Endothelial cell (in vitro differentiated cells): Measurements from ENCODE around the gene PNPLA1. TPM values are rescaled to one million over a fixed set of nuclear protein-coding genes. Genes with fewer than 3 reads are reported as not detected.

Experiments
- DNase-seq: peaks from one replicate; pipeline ENCODE4 v3.0.0; 2021; ENCODE audit warnings: low spot score
- H3K27ac Mint-ChIP-seq: one replicate; pipeline ENCODE4 v1.8.0; 2021; ENCODE audit warnings: mixed read lengths, inconsistent platforms; ENCODE audit not compliant: unreplicated experiment
- H3K27me3 Mint-ChIP-seq: one replicate; pipeline ENCODE4 v1.8.0; 2021; ENCODE audit warnings: mild to moderate bottlenecking, moderate library complexity, mixed read lengths, inconsistent platforms; ENCODE audit not compliant: unreplicated experiment
- H3K36me3 Mint-ChIP-seq: one replicate; pipeline ENCODE4 v1.8.0; 2021; ENCODE audit warnings: mild to moderate bottlenecking, low read depth, mixed read lengths, inconsistent platforms; ENCODE audit not compliant: unreplicated experiment
- H3K4me1 Mint-ChIP-seq: one replicate; pipeline ENCODE4 v1.8.0; 2021; ENCODE audit warnings: mild to moderate bottlenecking, mixed read lengths, inconsistent platforms; ENCODE audit not compliant: unreplicated experiment
- H3K4me3 Mint-ChIP-seq: one replicate; pipeline ENCODE4 v1.8.0; 2021; ENCODE audit warnings: mild to moderate bottlenecking, mixed read lengths, inconsistent platforms; ENCODE audit not compliant: unreplicated experiment
- H3K9me3 Mint-ChIP-seq: one replicate; pipeline ENCODE4 v1.8.0; 2021; ENCODE audit warnings: mixed read lengths, inconsistent platforms; ENCODE audit not compliant: unreplicated experiment
- CTCF ChIP-seq: fragments of 200-600 bp; sonication (generic); IDR thresholded peaks from one replicate; pipeline ENCODE4 v1.5.0; 2021; ENCODE audit warnings: antibody characterized with exemption; ENCODE audit not compliant: unreplicated experiment
- total RNA-seq: library from RNA; stranded (reverse); fragmentation: NEBNext Ultra II Directional; extraction: Animal tissue kit (Norgen Biotek cat#: 25700); gene quantifications from one replicate; pipeline ENCODE4 v1.2.1, GENCODE V29; 2021; ENCODE audit not compliant: unreplicated experiment

PNPLA1 gene
- total RNA-seq, 1 donor from 2014 or later, result not detected

GRCh38 chr6:36350681-36351571, 81.1 kb downstream of the PNPLA1 start:
- no peak for DNase-seq
- no peak overlapping the region for H3K4me3 Mint-ChIP-seq
- H3K9me3 Mint-ChIP-seq, result no peaks in the 10 kb centered on the region
- peaks cover 27% of the 10 kb centered on the region for H3K4me1 Mint-ChIP-seq
- TF ChIP-seq CTCF, result no peak
- peak overlapping the region; percentile 77 for H3K27ac Mint-ChIP-seq
- peaks cover 4% of the 10 kb centered on the region for H3K36me3 Mint-ChIP-seq
- peaks cover 4% of the 10 kb centered on the region for H3K27me3 Mint-ChIP-seq

GRCh38 chr6:36352477-36353157, 82.8 kb downstream of the PNPLA1 start:
- Mint-ChIP-seq H3K27ac (no peak overlapping the region), H3K27me3 (peaks cover 4% of the 10 kb centered on the region), H3K36me3 (peaks cover 4% of the 10 kb centered on the region), H3K4me3 (no peak overlapping the region), H3K4me1 (peaks cover 24% of the 10 kb centered on the region), H3K9me3 (no peaks in the 10 kb centered on the region)
- no peak for DNase-seq
- TF ChIP-seq CTCF, result no peak

- Mint-ChIP-seq H3K4me1 (peaks cover 24% of the 10 kb centered on the region), H3K9me3 (no peaks in the 10 kb centered on the region), H3K27me3 (peaks cover 4% of the 10 kb centered on the region), H3K36me3 (peaks cover 4% of the 10 kb centered on the region), H3K4me3 (no peak overlapping the region), H3K27ac (no peak overlapping the region)
- no peak for TF ChIP-seq CTCF
- DNase-seq, result no peak
These were observed 83.6 kb downstream of the PNPLA1 start for GRCh38 chr6:36353411-36353915.

- Mint-ChIP-seq H3K9me3 (no peaks in the 10 kb centered on the region), H3K27ac (no peak overlapping the region), H3K27me3 (no peaks in the 10 kb centered on the region), H3K36me3 (peaks cover 4% of the 10 kb centered on the region), H3K4me1 (peaks cover 13% of the 10 kb centered on the region), H3K4me3 (no peak overlapping the region)
- DNase-seq, result no peak
- no peak for TF ChIP-seq CTCF
These were observed 86.0 kb downstream of the PNPLA1 start for GRCh38 chr6:36355819-36356218.

GRCh38 chr6:36357872-36358225, 88.0 kb downstream of the PNPLA1 start:
- Mint-ChIP-seq H3K9me3 (no peaks in the 10 kb centered on the region), H3K36me3 (no peaks in the 10 kb centered on the region), H3K4me3 (no peak overlapping the region), H3K27ac (no peak overlapping the region), H3K27me3 (no peaks in the 10 kb centered on the region), H3K4me1 (peaks cover 5% of the 10 kb centered on the region)
- TF ChIP-seq CTCF, result no peak
- no peak for DNase-seq
